Measurements from ENCODE around the gene KRTAP10-9.
"Not testable (repeated sequence)": the region's sequence is repeated elsewhere in the genome, so short reads cannot be mapped to it uniquely, and the experiment has no call there.

KRTAP10-9 gene

GRCh38 chr21:44612029-44612486 is 14.8 kb upstream of the KRTAP10-9 start, which contains the start of gene KRTAP10-8:
KRTAP10-8 (plus strand) TSS chr21:44612079; CDS start chr21:44612101, 22 bp downstream.
- intact Hi-C loops (cut with DNase I) = no loop called here
- DNase-seq = no peak

- intact Hi-C loops (cut with DNase I) = no loop called here
- no peak for DNase-seq
Measured at GRCh38 chr21:44612669-44613229, 14.1 kb upstream of the KRTAP10-9 start.

- intact Hi-C loops (cut with DNase I) = no loop called here
- DNase-seq = no peak
Measured at GRCh38 chr21:44613386-44614155, 13.3 kb upstream of the KRTAP10-9 start.

GRCh38 chr21:44614161-44614631 is 12.7 kb upstream of the KRTAP10-9 start:
- intact Hi-C loops (cut with DNase I) = no loop called here
- DNase-seq = no peak

- no peak for DNase-seq
- intact Hi-C loops (cut with DNase I) = no loop called here
Measured at GRCh38 chr21:44614961-44615391, 11.9 kb upstream of the KRTAP10-9 start.

- intact Hi-C loops (cut with DNase I) = no loop called here
- no peak for DNase-seq
Measured at GRCh38 chr21:44615466-44615865, 11.4 kb upstream of the KRTAP10-9 start.

- intact Hi-C loops (cut with DNase I) = no loop called here
Measured at GRCh38 chr21:44615911-44616590, 10.8 kb upstream of the KRTAP10-9 start.

GRCh38 chr21:44616591-44616926 is 10.3 kb upstream of the KRTAP10-9 start:
- intact Hi-C loops (cut with DNase I) = no loop called here
- DNase-seq = no peak

More at GRCh38 chr21:44615911-44616590, 10.8 kb upstream of the KRTAP10-9 start:
- DNase-seq = no peak

- no peak for DNase-seq
- intact Hi-C loops (cut with DNase I) = no loop called here
Measured at GRCh38 chr21:44617071-44617501, 9.8 kb upstream of the KRTAP10-9 start.

- DNase-seq = peak in 11 of 42 donors; percentile 6 to 45 (median 20)
- intact Hi-C loops (cut with DNase I) = no loop called here
Measured at GRCh38 chr21:44618504-44618903, 8.4 kb upstream of the KRTAP10-9 start.

GRCh38 chr21:44618909-44619308 is 8.0 kb upstream of the KRTAP10-9 start:
- intact Hi-C loops (cut with DNase I) = no loop called here
- no peak for DNase-seq

- no peak for DNase-seq
- intact Hi-C loops (cut with DNase I) = no loop called here
Measured at GRCh38 chr21:44619886-44620285, 7.0 kb upstream of the KRTAP10-9 start.

- intact Hi-C loops (cut with DNase I) = no loop called here
- DNase-seq = no peak
Measured at GRCh38 chr21:44623575-44623974, 3.3 kb upstream of the KRTAP10-9 start.

- intact Hi-C loops (cut with DNase I) = no loop called here
- no peak for DNase-seq
Measured at GRCh38 chr21:44625756-44626155, 1.1 kb upstream of the KRTAP10-9 start.

- no peak for DNase-seq
- intact Hi-C loops (cut with DNase I) = no loop called here
Measured at GRCh38 chr21:44626262-44626661, 631 bp upstream of the KRTAP10-9 start.

GRCh38 chr21:44627181-44627822 is 409 bp downstream of the KRTAP10-9 start:
- DNase-seq; intact Hi-C loops (cut with DNase I): not testable (repeated sequence)

GRCh38 chr21:44627831-44628233 is 939 bp downstream of the KRTAP10-9 start:
- DNase-seq; intact Hi-C loops (cut with DNase I): not testable (repeated sequence)

- no peak for DNase-seq
- intact Hi-C loops (cut with DNase I) = no loop called here
Measured at GRCh38 chr21:44628707-44629391, 2.0 kb downstream of the KRTAP10-9 start.

GRCh38 chr21:44630440-44630839 is 3.5 kb downstream of the KRTAP10-9 start:
- DNase-seq = no peak
- intact Hi-C loops (cut with DNase I) = no loop called here
